ENCODE data around the gene CLEC20A.

CLEC20A gene

GRCh38 chr1:178498896-178499675, 2.3 kb upstream of the CLEC20A start:
- TF ChIP-seq CTCF (conservative IDR thresholded peaks at IDR 0.05; ENCODE audit: low read depth, low read length) = no peak

GRCh38 chr1:178497903-178498478, 1.2 kb upstream of the CLEC20A start:
- H3K4me2 ChIP-seq = no peak overlapping the region
- H3K4me1 ChIP-seq (ENCODE audit: low read depth, poor library complexity, severe bottlenecking) = no peaks in the 10 kb centered on the region

More at GRCh38 chr1:178498896-178499675, 2.3 kb upstream of the CLEC20A start:
- H3K4me1 ChIP-seq (ENCODE audit: low read depth, poor library complexity, severe bottlenecking) = no peaks in the 10 kb centered on the region
- no peaks in the 10 kb centered on the region for H3K79me2 ChIP-seq (ENCODE audit: insufficient read depth, low read depth)
- H2AFZ ChIP-seq (ENCODE audit: low read depth) = no peak overlapping the region
- H3K27me3 ChIP-seq (ENCODE audit: insufficient read depth, low read depth) = no peaks in the 10 kb centered on the region
- H3K4me3 ChIP-seq (IDR thresholded peaks at IDR 0.05; ENCODE audit: insufficient read depth, low read depth, low read length) = no peak overlapping the region
- no peaks in the 10 kb centered on the region for H4K20me1 ChIP-seq (ENCODE audit: insufficient read depth)
- H3K36me3 ChIP-seq (ENCODE audit: insufficient read depth) = no peaks in the 10 kb centered on the region
- no peak overlapping the region for H3K9ac ChIP-seq
- no peak overlapping the region for H3K27ac ChIP-seq
- no peak overlapping the region for H3K4me2 ChIP-seq

GRCh38 chr1:178495741-178496409, 889 bp downstream of the CLEC20A start:
- no peak overlapping the region for H3K9ac ChIP-seq
- H4K20me1 ChIP-seq (ENCODE audit: insufficient read depth) = no peaks in the 10 kb centered on the region
- no peaks in the 10 kb centered on the region for H3K4me1 ChIP-seq (ENCODE audit: low read depth, poor library complexity, severe bottlenecking)
- no peak overlapping the region for H3K4me2 ChIP-seq
- H3K36me3 ChIP-seq (ENCODE audit: insufficient read depth) = no peaks in the 10 kb centered on the region
- H3K27me3 ChIP-seq (ENCODE audit: insufficient read depth, low read depth) = no peaks in the 10 kb centered on the region
- no peak overlapping the region for H3K4me3 ChIP-seq (IDR thresholded peaks at IDR 0.05; ENCODE audit: insufficient read depth, low read depth, low read length)
- H3K79me2 ChIP-seq (ENCODE audit: insufficient read depth, low read depth) = no peaks in the 10 kb centered on the region
- H2AFZ ChIP-seq (ENCODE audit: low read depth) = no peak overlapping the region
- H3K27ac ChIP-seq = no peak overlapping the region
- no peak for TF ChIP-seq CTCF (conservative IDR thresholded peaks at IDR 0.05; ENCODE audit: low read depth, low read length)

More at GRCh38 chr1:178497903-178498478, 1.2 kb upstream of the CLEC20A start:
- H4K20me1 ChIP-seq (ENCODE audit: insufficient read depth) = no peaks in the 10 kb centered on the region
- H3K27ac ChIP-seq = no peak overlapping the region
- H3K4me3 ChIP-seq (IDR thresholded peaks at IDR 0.05; ENCODE audit: insufficient read depth, low read depth, low read length) = no peak overlapping the region
- no peaks in the 10 kb centered on the region for H3K36me3 ChIP-seq (ENCODE audit: insufficient read depth)
- H3K79me2 ChIP-seq (ENCODE audit: insufficient read depth, low read depth) = no peaks in the 10 kb centered on the region
- H3K9ac ChIP-seq = no peak overlapping the region
- no peak for TF ChIP-seq CTCF (conservative IDR thresholded peaks at IDR 0.05; ENCODE audit: low read depth, low read length)
- no peak overlapping the region for H2AFZ ChIP-seq (ENCODE audit: low read depth)
- no peaks in the 10 kb centered on the region for H3K27me3 ChIP-seq (ENCODE audit: insufficient read depth, low read depth)

GRCh38 chr1:178495158-178495557, 1.6 kb downstream of the CLEC20A start:
- Histone ChIP-seq H3K4me3 (IDR thresholded peaks at IDR 0.05; ENCODE audit: insufficient read depth, low read depth, low read length) (no peak overlapping the region), H3K79me2 (ENCODE audit: insufficient read depth, low read depth) (no peaks in the 10 kb centered on the region), H3K4me1 (ENCODE audit: low read depth, poor library complexity, severe bottlenecking) (no peaks in the 10 kb centered on the region), H3K4me2 (no peak overlapping the region), H3K27ac (no peak overlapping the region), H2AFZ (ENCODE audit: low read depth) (no peak overlapping the region), H3K27me3 (ENCODE audit: insufficient read depth, low read depth) (no peaks in the 10 kb centered on the region), H4K20me1 (ENCODE audit: insufficient read depth) (no peaks in the 10 kb centered on the region), H3K36me3 (ENCODE audit: insufficient read depth) (no peaks in the 10 kb centered on the region), H3K9ac (no peak overlapping the region)
- no peak for TF ChIP-seq CTCF (conservative IDR thresholded peaks at IDR 0.05; ENCODE audit: low read depth, low read length)
